HG03558 (cell line): ENCODE measurements around the gene NXPH1.
"Not testable (repeated sequence)": the region's sequence is repeated elsewhere in the genome, so short reads cannot be mapped to it uniquely, and the experiment has no call there.

ENCODE experiments used
- ATAC-seq: cut with Tn5 transposase; IDR thresholded peaks from one replicate; pipeline ENCODE4 v1.9.1; 2021; ENCODE audit warnings: moderate number of reproducible peaks; ENCODE audit not compliant: unreplicated experiment; ENCODE audit errors: extremely low read depth

The NXPH1 gene

DNA sequence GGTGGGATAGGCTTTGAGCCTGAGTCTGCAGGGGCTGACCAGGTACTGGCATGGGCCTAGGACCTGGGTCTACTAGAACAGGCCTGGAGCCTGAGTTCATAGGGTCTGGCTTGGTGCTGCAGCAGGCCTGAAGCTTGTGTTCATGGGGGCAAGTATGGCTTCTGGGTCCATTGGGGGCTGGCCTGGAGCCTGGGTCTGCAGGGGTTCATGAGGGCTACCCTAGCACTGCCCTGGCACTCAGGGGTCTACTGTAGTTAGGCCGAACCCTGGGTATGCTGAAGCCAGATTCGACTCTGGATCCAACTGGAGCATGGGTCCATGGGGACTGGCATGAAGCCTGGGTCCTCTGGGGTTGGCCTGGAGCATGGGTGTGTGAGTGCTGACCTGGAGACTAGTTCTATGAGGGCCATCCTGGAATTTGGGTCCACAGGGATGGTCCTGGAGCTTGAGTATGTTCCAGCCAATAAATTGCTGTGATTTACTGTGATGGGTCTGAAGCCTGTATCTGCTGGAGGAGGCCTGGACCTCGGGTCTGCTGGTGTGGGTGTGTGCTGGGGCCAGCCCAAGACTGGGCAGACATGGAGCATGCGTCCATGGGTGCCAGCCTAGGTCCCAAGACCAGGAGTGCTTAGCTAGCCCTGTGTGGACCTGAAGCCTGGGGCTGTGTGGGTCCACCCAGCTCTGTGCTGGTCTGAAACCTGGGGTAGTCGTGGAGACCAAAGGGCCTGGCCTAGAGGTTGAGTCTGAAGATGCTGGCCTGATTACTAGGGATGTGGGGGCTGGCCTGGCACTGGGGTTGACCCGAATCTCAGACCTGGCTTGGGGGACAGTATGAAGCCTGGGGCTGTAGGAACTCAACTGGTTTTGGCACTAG, 235.5 kb downstream of the NXPH1 start:
- no peak for ATAC-seq

DNA sequence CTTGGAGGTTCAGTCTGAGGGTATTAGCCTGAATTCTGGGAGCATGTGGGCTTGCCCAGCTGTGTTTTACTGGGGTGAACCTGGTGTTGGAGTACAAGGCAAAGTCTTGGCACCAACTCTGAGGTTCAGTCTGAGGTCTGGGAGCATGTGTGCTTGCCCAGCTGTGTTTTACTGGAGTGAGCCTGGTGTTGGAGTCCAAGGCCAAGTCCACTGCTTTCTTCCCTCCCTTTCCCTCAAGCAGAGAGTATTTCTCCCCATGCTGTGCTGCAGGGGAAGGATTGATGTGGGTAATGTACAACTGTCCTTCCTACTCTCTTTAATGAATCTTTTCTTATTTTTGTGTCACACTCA, 236.1 kb downstream of the NXPH1 start:
- no peak for ATAC-seq

DNA sequence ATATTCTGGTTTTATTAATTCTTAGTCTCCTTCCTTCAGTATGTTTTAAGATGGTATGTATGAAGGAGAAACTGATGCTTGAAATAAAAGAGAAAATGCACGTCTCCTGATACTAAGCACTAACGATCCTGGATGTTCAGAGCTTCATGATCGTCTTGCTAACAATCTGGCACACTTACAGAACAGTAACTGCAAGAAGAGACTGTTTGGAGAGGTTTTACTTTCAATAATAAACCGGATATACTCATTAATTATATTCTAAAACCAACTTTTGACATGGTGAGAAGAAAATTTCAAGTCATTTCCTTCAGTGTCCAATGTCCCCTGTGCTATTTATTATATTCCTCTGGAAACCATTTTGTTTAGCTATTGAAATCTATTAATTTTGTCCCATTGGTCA, 251.0 kb downstream of the NXPH1 start:
- no peak for ATAC-seq

DNA sequence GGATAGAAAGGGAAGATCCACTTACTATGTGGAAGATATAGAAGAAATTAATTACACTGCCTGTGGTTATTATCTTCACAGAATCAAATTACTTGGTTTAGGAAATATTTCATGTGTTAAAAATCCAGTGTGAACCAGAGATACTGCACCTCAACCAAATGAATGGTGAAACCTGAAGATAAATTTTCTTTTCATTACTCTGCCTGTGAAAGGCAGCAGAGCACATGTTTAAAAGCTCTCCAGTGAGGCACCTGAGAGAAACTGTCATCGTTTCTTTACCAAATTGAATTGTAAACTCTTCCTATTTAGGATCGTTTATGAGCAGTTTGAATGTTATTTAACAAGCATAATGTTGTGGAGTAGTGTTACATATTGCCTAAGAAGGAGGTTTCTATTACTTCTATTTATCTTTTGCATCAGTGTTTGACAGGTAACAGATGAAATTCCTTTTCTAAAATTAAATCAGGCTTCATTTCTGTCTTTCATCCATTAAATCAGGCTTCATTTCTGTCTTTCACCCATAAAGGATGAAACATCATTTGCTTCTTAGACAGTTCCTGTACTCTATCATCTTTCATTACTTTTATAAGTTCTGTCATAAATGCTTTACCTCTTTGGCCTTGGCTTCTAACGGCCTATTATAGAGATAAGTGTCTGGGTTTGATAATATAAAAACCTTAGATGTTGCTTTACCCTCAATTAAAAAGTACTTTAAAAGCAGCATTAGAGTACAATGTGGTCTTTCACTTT, 266.6 kb downstream of the NXPH1 start:
- no peak for ATAC-seq

DNA sequence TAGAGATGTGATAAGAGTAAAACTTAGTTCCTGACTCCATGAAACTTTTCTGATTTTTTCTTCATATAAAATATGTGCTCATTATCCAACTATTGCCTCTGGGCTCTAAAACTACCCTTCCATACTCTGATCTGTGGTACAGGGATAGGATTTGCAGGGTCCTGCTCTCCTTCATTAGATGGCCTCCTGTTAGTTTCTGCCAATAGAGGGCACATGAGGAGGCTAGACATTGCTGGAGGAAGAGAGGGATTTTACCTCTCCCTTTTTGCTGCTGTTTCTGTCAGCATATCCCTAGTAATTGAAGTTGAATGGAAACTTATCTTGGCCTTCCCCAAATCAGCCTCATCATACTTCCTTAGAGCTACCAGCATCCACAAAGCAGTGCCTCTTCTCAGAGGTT, 269.4 kb downstream of the NXPH1 start:
- ATAC-seq = no peak

DNA sequence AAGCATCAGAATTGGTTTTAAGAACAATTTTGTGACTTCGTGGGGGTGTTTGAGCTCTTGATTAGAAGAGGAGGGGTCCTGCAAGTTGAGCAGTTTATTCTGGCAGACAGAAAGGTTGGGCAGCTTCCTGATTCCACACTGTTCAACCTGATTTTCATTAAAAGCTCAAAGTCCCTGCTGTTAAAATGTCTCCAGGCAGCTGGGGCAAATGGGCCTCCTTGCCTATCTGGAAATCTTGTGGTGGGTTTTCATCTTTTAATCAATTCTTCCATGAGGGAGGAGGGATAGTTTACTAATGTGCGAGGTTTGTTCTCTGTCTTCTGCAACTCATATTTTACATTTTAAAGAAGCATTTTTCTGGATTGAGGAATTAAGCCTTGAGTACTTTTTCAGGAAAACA, 276.7 kb downstream of the NXPH1 start:
- no peak for ATAC-seq

DNA sequence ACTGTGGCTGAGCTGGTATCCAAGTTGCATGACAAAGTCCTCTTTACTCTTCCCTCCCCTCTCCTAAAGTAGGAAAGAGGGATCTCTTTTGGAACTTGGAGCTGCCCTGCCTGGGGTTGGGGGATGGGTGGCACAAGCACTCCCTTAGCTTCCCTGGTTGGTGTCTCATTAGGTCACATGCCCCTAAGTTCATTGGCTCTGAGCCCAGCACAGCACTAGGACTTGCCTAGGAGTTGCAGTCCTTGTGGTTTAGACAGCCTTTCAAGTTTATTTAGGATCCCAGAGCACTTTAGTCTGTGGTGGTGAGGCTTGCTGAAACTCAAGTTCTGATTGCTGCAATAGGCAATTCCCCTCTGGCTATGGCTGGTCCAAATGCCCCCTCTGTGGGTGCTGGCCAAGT, 281.4 kb downstream of the NXPH1 start:
- no peak for ATAC-seq

DNA sequence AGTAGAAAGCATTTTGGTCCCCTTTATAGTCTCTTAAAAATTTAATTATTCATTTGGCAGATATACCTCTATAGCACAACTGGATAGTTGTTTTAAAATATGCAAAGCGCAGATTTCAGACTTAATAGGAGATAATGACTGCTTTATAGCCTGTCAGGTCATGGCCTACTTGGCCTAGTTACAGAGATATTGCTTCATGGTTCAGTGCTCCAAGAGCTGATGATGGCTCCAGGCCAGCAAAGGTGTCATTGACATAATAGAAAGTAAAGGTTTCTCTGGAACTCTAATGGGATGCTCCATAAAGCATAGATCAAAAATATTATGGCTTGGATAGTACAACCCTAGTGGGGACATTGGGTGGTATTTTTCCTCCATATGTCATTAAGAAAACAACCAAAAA, 285.7 kb downstream of the NXPH1 start:
- no peak for ATAC-seq

DNA sequence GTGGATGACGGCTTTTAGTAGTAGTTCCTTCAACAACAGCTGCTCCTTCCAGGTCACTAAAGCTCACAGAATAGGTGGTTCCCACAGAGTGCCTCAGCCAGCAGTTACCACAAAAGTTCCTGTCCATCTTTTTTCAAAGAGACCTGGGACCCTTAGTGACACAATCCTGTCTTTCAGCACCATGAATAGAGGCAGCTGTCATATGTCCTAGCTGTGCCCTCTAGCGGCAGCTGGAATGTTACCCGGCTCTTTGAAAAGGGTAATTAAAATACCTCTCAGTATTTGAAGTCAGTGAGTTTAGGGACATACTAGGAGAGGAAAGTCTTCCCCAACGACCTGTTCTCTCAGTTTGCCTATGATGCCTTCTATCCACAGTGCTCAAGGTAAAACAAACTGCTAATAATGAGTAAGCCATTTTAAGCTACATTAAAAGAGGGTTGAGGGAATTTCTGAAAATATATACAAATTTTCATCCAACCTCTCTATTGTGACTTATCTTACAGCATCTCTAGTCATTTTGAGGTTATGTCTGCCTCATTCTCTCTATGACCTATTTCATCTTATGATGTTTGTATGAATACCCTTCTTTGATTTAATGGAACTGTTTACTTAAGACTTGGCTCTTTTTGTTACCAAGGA, 290.8 kb downstream of the NXPH1 start:
- ATAC-seq = no peak

DNA sequence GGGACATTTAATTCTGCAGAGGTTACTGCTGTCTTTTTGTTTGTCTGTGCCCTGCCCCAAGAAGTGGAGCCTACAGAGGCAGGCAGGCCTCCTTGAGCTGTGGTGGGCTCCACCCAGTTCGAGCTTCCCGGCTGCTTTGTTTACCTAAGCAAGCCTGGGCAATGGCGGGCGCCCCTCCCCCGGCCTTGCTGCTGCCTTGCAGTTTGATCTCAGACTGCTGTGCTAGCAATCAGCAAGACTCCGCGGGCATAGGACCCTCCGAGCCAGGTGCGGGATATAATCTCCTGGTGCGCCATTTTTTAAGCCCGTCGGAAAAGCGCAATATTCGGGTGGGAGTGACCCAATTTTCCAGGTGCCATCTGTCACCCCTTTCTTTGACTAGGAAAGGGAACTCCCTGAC, 298.3 kb downstream of the NXPH1 start:
- ATAC-seq = not testable (repeated sequence)

DNA sequence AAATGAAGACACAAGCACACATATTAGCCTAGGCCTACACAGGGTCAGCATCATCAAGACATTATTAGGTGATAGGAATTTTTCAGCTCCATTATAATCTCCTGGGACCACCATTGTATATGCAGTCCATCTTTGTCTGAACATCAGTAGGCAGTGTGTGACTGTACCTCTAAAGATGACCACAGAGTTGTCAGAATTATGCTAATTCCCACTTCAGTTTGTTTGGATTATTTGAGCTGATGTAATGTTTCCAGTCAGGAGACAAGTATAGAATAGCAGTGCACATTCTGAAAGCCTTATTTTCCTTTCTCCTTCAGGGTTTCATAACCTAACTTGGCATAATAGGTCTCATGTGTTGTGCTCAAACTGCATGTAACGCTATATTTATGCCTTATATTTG, 306.4 kb downstream of the NXPH1 start:
- ATAC-seq = no peak

DNA sequence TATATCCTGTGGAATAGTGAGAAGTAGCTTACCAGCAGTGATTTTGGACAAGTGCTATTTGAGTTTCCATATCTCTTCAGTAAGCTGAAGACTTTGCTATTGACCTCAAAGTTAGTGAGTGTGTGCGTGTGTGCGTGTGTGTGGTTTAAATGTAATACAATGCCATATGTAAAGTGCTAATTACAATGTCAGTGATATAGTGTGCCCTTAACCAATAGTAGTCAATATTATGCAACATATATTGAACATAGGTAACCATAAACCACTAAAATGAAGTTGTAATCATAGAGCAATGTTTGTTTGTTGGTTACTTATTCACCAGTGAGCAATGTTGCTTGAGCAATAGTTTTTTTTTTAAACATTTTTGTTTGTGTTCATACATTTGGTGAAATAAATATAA, 309.4 kb downstream of the NXPH1 start:
- no peak for ATAC-seq

DNA sequence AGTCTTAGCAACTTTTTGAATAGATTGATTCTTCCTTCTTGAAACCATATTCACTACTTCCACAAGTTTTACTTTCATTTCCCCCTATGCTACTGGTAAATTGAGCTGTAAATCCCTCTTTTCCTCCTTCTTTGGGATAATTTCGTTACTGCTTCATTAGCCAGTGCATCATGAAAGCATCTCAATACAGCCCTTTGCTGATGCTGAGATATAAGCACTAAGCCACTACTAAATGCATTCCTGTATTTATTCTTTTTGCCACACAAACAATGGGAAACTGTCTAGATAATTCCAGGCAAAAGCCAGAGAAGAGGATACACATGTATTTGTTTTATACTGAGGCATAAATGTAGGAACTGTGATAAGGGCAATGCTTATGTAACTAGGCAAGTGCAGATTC, 313.9 kb downstream of the NXPH1 start:
- ATAC-seq = no peak

DNA sequence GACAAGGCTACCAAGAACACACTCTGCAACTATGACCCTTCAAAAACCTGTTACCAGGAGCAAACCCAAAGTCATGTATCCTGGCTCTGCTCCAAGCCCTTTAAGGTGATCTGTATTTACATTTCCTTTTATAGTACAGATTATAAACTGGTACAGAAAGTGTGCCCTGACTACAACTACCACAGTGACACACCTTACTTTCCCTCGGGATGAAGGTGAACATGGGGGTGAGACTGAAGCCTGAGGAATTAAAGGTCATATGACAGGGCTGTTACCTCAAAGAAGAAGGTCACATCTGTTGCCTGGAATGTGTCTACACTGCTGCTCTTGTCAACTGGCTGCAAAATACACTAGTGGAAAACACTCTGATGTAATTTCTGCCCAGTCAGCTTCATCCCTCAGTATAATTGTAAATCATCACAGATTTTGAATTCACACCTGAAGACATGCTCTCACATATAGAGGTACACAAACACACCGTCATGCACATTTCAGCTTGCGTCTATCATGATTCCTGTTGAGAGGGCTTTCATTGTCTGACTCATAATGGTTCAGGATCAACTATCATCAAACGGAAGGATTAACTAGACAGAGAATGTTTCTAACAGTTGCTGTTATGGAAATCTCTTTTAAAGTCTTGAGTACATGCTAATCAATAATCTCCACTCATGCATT, 318.3 kb downstream of the NXPH1 start:
- no peak for ATAC-seq

DNA sequence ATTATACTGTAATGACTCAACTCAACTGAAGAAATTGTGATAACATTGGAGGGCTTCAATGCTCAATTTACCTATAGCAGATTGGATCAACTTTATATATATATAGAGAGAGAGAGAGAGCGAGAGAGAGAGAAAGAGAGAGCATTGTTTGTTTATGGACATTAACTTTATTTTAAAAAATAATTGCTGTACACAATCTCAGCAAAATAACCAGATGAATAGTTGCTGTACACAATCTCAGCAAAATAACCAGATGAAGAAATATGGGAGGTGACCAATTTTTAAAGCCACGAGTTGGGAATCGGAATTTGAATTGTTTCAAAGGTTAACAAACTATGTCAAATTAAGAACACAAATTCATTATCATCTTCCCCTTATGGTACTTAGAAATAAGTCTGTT, 319.9 kb downstream of the NXPH1 start:
- no peak for ATAC-seq

DNA sequence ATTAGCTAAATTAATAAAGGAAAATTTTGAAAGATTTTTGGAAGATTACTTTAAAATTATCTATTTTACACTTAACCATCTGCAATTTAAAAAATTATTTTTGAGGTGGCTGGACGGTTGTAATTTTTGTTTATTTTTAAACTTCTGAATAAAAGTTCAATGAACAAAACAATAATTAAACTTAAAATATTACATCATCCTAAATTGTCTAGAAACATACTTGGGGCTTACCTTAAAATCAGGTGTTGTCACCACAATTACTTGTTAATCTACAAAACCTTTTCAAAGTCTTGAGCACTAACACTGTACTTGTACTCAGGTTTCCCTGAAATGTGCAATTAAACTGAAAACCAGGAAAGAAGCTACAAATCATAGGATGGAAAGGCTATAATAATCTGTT, 328.3 kb downstream of the NXPH1 start:
- ATAC-seq = no peak

DNA sequence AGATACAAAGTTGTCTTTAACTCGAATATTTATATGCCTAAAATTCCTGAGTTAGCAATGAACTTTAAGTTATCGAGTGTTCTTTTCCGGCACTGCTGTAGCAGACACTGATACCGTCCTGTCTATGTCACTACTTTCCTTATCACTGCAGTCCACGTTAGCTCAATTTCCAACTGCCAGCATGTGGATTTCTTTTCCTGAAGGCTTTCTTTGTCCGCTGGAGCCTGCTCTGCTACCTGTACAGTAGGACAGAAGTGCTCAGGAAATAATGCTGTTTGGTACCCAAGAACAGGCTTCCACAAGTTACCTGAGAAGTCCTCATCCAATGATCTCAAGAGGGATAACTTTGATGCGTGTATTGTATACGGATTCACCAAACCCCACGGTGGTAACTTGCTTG, 329.4 kb downstream of the NXPH1 start:
- ATAC-seq = no peak

DNA sequence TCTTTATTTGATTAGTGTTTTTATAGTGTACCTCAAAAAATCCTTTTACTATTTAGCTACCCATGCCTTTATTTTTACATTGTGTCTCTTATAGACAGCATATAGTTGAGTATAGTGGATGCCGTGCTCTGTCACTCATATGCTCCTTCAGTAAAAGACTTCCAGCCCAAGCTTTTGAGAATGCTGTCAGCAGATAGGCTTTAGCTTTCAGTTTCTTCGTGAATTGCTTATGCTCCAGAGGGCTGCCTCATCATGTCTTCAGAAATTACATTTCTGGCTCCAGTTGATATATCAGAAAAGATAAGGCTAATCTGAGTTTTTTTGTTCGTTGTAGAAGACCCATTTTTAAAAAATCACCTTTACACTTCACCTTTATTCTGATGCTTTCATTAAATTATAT, 332.0 kb downstream of the NXPH1 start:
- no peak for ATAC-seq

DNA sequence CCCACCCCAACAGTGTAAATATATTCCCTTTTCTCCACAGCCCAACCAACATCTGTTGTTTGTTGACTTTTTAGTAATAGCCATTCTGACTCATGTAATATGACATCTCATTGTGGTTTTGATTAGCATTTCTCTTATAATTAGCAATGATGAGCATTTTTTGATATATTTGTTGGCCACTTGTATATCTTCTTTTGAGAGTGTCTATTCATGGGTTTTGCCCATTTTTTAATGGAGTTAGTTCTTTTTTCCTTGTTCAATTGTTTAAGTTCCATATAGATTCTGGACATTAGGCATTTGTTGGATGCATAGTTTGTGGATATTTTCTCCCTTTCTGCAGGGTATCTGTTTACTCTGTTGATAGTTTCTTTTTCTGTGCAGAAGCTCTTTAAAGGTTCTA, 340.1 kb downstream of the NXPH1 start:
- ATAC-seq = no peak

DNA sequence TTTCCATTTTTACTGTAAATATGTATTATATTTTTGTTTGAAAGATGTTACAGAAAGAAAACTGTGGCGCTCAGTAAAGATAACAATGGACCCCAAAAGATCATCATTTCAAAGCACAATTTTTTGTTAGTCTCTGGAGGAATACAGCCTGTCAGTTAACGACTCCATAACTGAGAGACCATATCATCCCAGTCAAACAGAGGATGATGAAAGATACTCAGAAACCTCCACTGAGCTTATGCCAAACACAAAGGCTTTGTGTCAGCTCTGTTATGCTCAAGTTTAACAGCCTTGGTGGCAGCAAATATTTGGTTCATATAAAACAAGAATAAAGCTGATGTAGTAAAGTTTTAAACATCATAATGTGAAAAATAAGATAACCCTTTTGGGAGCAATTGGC, 345.1 kb downstream of the NXPH1 start:
- no peak for ATAC-seq

DNA sequence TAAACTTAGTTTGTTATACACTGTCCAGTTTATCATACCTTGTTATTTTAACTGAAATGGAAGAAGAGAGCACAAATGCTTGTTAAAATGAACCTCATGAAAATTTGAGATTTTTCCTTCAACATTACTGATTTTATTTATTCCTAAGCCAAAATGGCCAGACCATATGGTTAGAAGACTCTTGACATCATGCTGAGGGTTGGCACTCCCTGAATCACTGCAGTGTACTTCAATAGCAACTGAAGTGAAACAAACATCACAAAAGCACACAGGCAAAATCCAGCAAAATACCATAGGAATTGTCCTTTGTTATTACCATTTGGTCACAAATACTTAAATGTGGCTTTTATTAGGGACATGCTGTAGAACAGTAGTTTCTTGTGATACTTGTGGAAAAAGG, 347.8 kb downstream of the NXPH1 start:
- ATAC-seq = no peak
